Mesothelial cell of epicardium (in vitro differentiated cells): ENCODE data around the gene SEMA5A. TPM values are rescaled to one million over a fixed set of nuclear protein-coding genes. Genes with fewer than 3 reads are reported as not detected.

Experiments used
- DNase-seq, 2 experiments: peaks; one replicate each; pipeline ENCODE4 v3.0.0; 2021; ENCODE audit warnings: low spot score in 2 of 2; ENCODE audit not compliant: unreplicated experiment in 2 of 2
- H3K27ac Mint-ChIP-seq: 2 replicates; pipeline ENCODE4 v1.8.0; 2021; ENCODE audit warnings: mixed read lengths
- H3K27me3 Mint-ChIP-seq: 2 replicates; pipeline ENCODE4 v1.8.0; 2021; ENCODE audit warnings: low read depth, mixed read lengths
- H3K36me3 Mint-ChIP-seq: 2 replicates; pipeline ENCODE4 v1.8.0; 2021; ENCODE audit warnings: mixed read lengths
- H3K4me1 Mint-ChIP-seq: 2 replicates; pipeline ENCODE4 v1.8.0; 2021; ENCODE audit warnings: mixed read lengths
- H3K4me3 Mint-ChIP-seq: 2 replicates; pipeline ENCODE4 v1.8.0; 2021; ENCODE audit warnings: mild to moderate bottlenecking, moderate library complexity, mixed read lengths
- H3K9me3 Mint-ChIP-seq: 2 replicates; pipeline ENCODE4 v1.8.0; 2021; ENCODE audit warnings: mixed read lengths
- CTCF ChIP-seq: fragments of 200-600 bp; sonication (generic); IDR thresholded peaks from one replicate; pipeline ENCODE4 v1.5.0; 2021; ENCODE audit warnings: antibody characterized with exemption; ENCODE audit not compliant: unreplicated experiment
- total RNA-seq: library from RNA; stranded (reverse); gene quantifications from 3 replicates; pipeline ENCODE4 v1.2.1, GENCODE V29; 2021

SEMA5A gene
- total RNA-seq, 1 donor from 2014 or later: 26.7 TPM

GRCh38 chr5:9348401-9348996 is 197.4 kb downstream of the SEMA5A start:
- Mint-ChIP-seq H3K4me1 (peaks cover 27% of the 10 kb centered on the region), H3K36me3 (no peaks in the 10 kb centered on the region), H3K27ac (peak overlapping the region; percentile 74), H3K9me3 (no peaks in the 10 kb centered on the region), H3K4me3 (no peak overlapping the region), H3K27me3 (no peaks in the 10 kb centered on the region)
- TF ChIP-seq CTCF: no peak
- DNase-seq: no peak

GRCh38 chr5:9347541-9348295 is 198.2 kb downstream of the SEMA5A start:
- no peaks in the 10 kb centered on the region for H3K36me3 Mint-ChIP-seq

DNA sequence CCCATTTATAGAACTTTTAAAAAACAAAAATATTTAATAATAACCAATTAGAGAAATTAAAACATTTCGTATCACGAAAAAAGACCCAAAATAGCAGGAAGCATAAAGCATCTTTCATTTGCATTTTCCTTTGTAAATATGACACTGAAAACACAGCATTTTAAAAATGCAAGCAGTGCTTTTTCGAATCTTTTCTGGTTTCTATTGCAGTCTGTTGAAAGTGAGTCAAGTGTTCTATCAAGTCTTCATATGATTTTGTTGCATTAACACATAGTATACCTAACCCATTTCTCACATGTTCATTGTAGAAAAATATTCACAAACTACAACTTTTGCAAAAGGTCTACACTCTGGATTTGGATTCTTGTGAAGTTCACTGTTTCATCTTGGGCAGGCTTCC is 198.8 kb downstream of the SEMA5A start:
- H3K4me1 Mint-ChIP-seq: peaks cover 34% of the 10 kb centered on the region
- no peak overlapping the region for H3K4me3 Mint-ChIP-seq
- H3K27ac Mint-ChIP-seq: no peak overlapping the region

More at GRCh38 chr5:9347541-9348295, 198.2 kb downstream of the SEMA5A start:
- H3K4me1 Mint-ChIP-seq: peaks cover 34% of the 10 kb centered on the region
- no peak overlapping the region for H3K4me3 Mint-ChIP-seq
- H3K27ac Mint-ChIP-seq: peak overlapping the region; percentile 25
- no peak for TF ChIP-seq CTCF
- no peak for DNase-seq
- H3K27me3 Mint-ChIP-seq: no peaks in the 10 kb centered on the region
- H3K9me3 Mint-ChIP-seq: no peaks in the 10 kb centered on the region

DNA sequence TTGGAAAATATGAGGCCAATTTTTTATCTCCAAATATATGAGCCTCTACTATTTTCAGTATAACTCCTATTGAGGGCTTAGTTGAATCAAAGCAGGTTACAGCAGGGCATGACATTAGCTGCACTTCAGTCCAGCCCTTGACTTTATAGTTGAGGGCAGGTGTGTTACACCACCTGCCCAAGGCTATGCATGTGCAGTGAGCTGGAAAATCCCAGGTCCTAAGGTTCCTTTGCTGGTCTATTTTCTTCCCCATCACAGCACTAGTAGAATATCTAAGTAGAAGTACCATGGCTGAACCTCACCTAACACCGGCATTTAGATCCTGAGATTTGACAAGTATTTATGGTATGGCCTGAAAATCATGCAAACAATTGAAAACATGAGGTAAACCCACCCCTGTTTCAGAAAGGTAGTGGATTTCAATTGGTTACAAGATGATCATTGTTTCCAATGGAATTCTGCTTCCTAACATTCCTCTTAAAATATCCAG is 201.1 kb downstream of the SEMA5A start:
- H3K36me3 Mint-ChIP-seq: no peaks in the 10 kb centered on the region
- H3K4me3 Mint-ChIP-seq: no peak overlapping the region
- no peaks in the 10 kb centered on the region for H3K9me3 Mint-ChIP-seq
- no peaks in the 10 kb centered on the region for H3K27me3 Mint-ChIP-seq
- peaks cover 34% of the 10 kb centered on the region for H3K4me1 Mint-ChIP-seq
- no peak for DNase-seq
- no peak overlapping the region for H3K27ac Mint-ChIP-seq
- no peak for TF ChIP-seq CTCF

More for the DNA sequence above, 198.8 kb downstream of the SEMA5A start:
- Mint-ChIP-seq H3K9me3 (no peaks in the 10 kb centered on the region), H3K27me3 (no peaks in the 10 kb centered on the region), H3K36me3 (no peaks in the 10 kb centered on the region)
- DNase-seq: no peak
- TF ChIP-seq CTCF: no peak

GRCh38 chr5:9343146-9343850 is 202.6 kb downstream of the SEMA5A start:
- no peaks in the 10 kb centered on the region for H3K27me3 Mint-ChIP-seq
- H3K9me3 Mint-ChIP-seq: peaks cover 3% of the 10 kb centered on the region
- no peak for TF ChIP-seq CTCF
- H3K36me3 Mint-ChIP-seq: no peaks in the 10 kb centered on the region
- H3K27ac Mint-ChIP-seq: peak overlapping the region; percentile 71
- peaks cover 26% of the 10 kb centered on the region for H3K4me1 Mint-ChIP-seq
- H3K4me3 Mint-ChIP-seq: no peak overlapping the region
- no peak for DNase-seq
